Measurements from ENCODE around the gene CLCN2.

The CLCN2 gene

DNA sequence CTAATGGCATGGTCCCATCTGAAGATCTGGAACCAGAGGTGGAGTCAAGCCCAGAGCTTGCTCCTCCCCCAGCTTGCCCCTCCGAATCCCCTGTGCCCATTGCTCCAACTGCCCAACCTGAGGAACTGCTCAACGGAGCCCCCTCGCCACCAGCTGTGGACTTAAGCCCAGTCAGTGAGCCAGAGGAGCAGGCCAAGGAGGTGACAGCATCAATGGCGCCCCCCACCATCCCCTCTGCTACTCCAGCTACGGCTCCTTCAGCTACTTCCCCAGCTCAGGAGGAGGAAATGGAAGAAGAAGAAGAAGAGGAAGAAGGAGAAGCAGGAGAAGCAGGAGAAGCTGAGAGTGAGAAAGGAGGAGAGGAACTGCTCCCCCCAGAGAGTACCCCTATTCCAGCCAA lies 39.7 kb downstream of the CLCN2 start:
- no peak for DNase-seq

DNA sequence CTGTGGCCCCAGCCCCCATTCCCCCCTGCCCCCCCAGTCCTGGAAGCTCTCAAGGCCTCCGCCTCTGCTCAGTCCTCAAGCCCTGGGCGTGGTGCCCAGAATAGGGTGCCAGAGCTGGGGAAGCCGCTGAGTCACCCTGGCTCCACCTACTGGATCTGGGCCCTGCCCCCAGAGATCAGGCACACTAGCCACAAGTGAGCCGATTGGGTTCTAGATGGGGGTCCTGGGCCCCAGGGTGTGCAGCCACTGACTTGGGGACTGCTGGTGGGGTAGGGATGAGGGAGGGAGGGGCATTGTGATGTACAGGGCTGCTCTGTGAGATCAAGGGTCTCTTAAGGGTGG lies 41.3 kb downstream of the CLCN2 start:
- peak; percentile 14 for DNase-seq

DNA sequence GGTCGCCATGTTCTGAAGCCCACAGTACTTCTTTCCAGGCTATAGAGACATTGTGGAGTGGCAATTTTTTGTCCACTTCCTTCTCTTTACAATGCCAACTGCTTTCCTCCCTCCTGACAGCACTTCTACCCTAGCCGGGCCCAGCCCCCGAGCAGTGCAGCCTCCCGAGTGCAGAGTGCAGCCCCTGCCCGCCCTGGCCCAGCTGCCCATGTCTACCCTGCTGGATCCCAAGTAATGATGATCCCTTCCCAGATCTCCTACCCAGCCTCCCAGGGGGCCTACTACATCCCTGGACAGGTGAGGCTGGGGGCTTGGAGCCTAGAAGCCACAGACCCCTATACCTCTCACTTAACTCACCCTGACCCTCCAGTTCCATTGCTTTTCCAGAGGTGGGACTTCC lies 44.2 kb downstream of the CLCN2 start:
- no peak for DNase-seq

- DNase-seq, result no peak
These were observed 44.6 kb downstream of the CLCN2 start for GRCh38 chr3:184316792-184317191.

DNA sequence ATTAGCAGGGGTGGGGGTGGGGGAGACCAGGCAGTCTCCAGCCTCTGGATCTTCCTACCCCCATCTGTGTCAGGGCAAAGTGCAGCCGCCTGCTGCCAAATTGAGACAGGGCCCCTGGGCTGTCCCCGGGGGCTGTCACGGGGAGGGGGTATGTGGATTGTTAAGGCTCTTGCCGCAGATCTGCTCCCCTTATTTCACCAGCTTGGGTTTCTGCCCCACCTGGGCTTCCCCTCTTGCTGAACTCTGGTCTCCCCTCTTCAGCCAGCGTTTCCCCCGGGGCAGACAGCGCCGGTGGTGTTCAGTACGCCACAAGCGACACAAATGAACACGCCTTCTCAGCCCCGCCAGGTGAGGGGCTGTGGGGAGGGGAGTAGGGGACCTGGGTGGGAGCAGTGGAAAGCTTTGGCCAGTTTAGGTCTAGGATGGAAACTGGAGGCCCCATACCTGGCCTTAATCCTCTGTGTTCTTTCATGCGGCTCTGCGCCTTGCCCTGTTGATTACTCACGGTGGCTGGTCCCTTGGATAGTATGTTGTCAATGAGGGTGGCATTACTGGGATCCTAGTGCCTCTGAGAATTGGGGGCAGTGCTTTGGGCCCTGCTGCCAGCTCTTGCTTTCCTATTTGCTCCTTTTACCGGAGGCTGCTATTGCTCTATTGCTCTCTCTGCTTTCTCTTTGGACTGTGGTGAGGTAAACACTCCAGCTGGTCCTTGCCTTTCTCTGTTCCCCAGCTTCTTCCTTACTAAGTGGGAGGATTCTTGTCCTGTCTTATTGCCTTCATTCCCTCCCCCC lies 45.3 kb downstream of the CLCN2 start:
- no peak for DNase-seq

DNA sequence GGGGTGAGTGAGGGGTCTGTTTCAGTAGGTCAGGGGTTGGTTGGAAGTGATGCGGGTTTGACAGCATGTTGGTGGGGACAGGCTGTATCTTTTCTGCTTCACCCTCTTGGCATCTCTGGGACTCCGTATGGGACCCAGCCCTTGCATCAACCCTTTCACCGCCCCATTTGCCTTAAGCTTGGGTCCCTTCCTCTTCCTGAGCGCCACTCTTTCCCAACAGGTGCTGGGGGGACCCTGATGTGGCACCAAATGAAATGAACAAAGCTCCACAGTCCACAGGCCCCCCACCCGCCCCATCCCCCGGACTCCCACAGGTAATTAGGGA lies 45.9 kb downstream of the CLCN2 start:
- no peak for DNase-seq

DNA sequence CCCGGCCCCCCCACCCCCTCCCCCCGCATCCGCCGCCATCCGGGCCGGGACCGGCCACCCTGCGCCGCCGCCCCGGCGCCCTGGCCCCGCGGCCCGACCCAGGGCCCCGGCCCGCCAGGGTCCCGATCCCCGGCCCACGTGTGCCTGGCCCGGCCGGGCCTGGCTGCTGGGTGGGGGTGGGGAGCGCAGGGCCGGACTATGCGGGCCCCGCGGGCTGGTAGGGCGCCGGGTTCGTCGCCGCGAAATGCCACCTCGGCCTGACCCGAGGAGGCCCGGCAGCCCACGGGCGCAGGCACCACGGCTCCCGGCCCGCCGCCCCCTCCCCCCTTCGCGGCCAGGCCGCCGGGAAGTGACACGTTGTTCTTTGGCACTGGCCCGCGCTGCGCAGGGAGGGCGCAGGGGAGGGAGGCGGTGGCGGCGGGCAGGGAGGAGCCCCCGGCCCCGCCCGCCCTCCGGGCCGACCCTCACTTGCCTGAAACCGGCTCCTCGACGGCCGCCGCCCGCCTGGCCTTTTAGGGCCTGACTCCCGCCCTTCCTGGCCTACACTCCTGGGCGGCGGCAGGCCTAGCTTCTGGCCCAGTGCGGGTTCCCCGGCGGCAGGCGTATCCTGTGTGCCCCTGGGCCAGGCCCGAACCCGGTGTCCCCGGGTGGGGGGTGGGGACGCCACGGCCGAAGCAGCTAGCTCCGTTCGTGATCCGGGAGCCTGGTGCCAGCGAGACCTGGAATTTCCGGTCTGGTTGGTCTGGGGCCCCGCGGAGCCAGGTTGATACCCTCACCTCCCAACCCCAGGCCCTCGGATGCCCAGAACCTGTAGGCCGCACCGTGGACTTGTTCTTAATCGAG lies 46.5 kb downstream of the CLCN2 start:
- DNase-seq, result peak; percentile 63

DNA sequence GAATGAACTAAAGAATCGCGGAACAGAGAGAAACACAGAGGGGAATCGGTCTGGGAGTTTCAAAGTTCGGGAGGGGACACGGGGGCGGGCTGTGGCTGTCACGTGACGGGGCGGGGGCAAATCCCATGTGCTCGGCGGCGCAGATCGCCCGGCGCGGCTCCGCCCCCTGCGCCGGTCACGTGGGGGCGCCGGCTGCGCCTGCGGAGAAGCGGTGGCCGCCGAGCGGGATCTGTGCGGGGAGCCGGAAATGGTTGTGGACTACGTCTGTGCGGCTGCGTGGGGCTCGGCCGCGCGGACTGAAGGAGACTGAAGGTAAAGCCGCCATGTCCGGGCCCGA lies 47.1 kb downstream of the CLCN2 start, which contains the start of gene EIF4G1:
Gene EIF4G1, plus strand, starts transcription at position 244 of the 337 bp plus-strand sequence. CDS start 1,191 bp downstream, outside the sequence.
- peak; percentile 90 for DNase-seq

DNA sequence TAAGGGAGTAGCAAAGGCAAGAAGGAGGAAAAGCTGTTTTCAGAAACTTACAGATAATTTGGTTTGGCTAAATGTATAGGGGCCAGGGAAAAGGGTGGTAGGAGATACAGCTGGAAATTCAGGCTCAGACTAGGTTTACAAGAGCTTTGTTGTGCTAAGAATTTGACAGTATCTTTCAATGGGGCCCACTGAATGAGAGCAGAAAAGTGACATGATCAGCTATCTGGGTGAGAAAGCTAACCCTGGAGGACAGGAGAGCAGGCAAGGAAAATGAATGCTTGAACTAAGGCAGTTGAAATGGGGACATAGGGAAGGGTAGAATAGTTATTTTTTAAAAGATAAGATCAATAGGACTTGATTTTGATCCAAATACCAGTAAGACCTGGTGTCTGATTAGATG lies 49.8 kb downstream of the CLCN2 start:
- no peak for DNase-seq

- DNase-seq, result no peak
These were observed 52.7 kb downstream of the CLCN2 start for GRCh38 chr3:184308744-184309143.

DNA sequence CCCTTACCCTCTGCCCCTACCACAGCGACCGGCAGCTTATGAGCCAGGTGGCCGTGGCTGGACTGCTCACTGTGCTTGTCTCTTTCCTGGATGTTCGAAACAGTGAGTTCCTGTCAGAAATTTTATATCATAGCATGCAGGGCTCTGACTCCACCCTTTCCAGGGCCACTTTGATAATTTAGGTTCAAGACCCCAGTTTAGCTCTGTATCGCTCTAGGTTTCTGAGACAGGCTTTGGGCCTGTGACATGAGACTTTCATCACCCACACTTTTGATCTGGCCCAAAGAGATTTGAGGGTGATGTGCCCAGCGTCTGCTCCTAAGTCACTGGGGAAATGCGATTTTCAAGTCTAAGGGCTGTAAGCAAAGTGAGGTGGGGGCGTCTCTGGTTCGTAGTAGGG lies 53.5 kb downstream of the CLCN2 start:
- DNase-seq, result no peak

GRCh38 chr3:184306341-184306972 lies 54.9 kb downstream of the CLCN2 start:
- DNase-seq, result no peak

GRCh38 chr3:184305577-184305976 lies 55.8 kb downstream of the CLCN2 start:
- DNase-seq, result no peak

DNA sequence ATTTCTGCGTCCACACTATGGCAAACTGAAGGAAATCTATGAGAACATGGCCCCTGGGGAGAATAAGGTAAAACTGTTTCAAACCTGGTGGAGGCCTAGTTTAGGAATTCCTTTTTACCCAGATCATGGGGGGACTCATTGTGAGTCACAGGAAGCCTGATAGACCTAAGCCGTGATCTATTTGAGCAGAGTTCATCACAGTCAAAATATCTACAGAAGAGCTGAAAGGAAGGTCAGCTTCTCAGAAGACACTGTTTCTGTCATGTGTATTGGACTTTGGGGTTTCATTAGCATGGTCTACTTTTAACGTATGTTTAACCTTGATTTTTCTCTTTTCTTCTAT lies 61.1 kb downstream of the CLCN2 start:
- no peak for DNase-seq

DNA sequence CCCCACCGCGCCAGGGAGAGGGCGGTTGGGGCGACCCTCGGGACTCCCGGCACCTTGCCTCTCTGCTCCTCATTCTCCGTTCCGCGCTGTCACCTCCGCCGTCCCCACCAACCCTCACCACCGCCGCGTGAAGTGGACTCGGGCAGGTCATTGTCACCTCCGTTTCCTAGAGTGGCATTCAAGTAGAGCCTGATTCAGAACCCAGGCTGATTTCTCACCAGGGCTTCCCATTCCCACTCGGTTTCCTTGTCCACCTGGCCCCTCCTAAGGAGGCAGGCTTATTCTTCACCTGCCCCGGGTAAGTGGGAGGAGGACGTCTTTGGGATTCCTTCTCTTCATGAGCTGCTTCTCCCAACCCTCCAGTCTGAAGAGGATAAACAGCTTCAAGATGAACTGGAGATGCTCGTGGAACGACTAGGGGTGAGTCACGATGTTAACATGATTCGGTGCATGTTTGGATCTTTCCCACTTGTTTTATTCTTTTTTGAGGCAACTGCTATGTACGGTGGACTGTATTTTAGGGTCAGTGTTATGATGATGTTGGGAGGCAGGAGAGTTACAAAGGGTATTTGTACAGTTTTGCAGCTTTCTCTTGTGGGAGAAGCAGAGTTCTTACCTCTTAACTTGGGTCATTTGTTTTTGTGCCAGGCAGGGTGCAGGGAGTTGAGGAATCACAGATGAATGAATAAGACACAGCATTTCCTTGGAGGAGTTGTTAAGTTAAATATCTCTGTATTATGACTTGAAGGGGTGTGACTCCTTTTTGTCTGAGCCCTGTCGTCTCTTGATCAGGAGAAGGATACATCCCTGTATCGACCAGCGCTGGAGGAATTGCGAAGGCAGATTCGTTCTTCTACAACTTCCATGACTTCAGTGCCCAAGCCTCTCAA lies 61.7 kb downstream of the CLCN2 start:
- no peak for DNase-seq

GRCh38 chr3:184298759-184299487 lies 62.5 kb downstream of the CLCN2 start, which contains the start of gene PSMD2:
Gene PSMD2 (plus strand): TSS chr3:184299241. CDS start chr3:184299267, 26 bp downstream.
- peak; percentile 98 for DNase-seq

DNA sequence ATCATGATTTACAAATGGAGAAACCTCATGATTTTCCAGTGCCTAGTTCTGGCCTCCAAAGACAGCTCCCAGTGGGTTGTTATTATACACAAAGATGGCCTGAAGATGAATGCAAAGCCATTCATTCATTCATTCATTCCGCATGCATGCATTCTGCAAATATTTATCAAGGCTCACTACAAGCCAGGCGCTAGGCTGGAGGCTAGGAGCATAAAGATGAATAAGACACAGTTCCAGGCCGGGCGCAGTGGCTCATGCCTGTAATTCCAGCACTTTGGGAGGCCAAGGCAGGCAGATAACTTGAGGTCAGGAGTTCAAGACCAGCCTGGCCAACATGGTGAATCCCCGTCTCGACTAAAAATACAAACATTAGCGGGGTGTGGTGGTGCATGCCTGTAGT lies 64.8 kb downstream of the CLCN2 start:
- no peak for DNase-seq

Measured in activated effector memory CD4-positive, alpha-beta T cell treated with Interleukin-2 at 50 U/mL for 16 hours (primary cell).